VCaP (cell line): ENCODE data around the gene ASPRV1.

ENCODE experiments used
- H3K27ac ChIP-seq: fragments of 450-650 bp; 2 replicates; pipeline ENCODE4 v1.5.1; 2017
- CTCF ChIP-seq: fragments of 450-650 bp; conservative IDR thresholded peaks from 2 replicates; pipeline ENCODE4 v1.5.1; 2017; ENCODE audit warnings: mild to moderate bottlenecking, moderate library complexity

Gene ASPRV1

GRCh38 chr2:69966496-69966895 lies 5.1 kb upstream of the ASPRV1 start:
- no peak overlapping the region for H3K27ac ChIP-seq
- TF ChIP-seq CTCF: no peak

GRCh38 chr2:69965756-69966445 lies 4.5 kb upstream of the ASPRV1 start:
- no peak overlapping the region for H3K27ac ChIP-seq
- TF ChIP-seq CTCF: no peak

- no peak for TF ChIP-seq CTCF
- no peak overlapping the region for H3K27ac ChIP-seq
Observed at GRCh38 chr2:69964353-69964841, 3.0 kb upstream of the ASPRV1 start.

- no peak overlapping the region for H3K27ac ChIP-seq
- no peak for TF ChIP-seq CTCF
Observed at GRCh38 chr2:69962986-69963730, 1.7 kb upstream of the ASPRV1 start.

GRCh38 chr2:69960821-69961220 lies 610 bp downstream of the ASPRV1 start:
- no peak overlapping the region for H3K27ac ChIP-seq
- no peak for TF ChIP-seq CTCF

GRCh38 chr2:69959425-69959824 lies 2.0 kb downstream of the ASPRV1 start:
- TF ChIP-seq CTCF: no peak

GRCh38 chr2:69958480-69958879 lies 3.0 kb downstream of the ASPRV1 start:
- TF ChIP-seq CTCF: no peak
- no peak overlapping the region for H3K27ac ChIP-seq

More at GRCh38 chr2:69959425-69959824, 2.0 kb downstream of the ASPRV1 start:
- H3K27ac ChIP-seq: no peak overlapping the region
